Peyer's patch (tissue), 4 donors: ENCODE data around the gene ANGPTL4. TPM values are rescaled to one million over a fixed set of nuclear protein-coding genes. Genes with fewer than 3 reads are reported as not detected.
A peak's percentile ranks its signal among the peaks of the same experiment; 100 is the strongest.
"Not testable (repeated sequence)": the region's sequence is repeated elsewhere in the genome, so short reads cannot be mapped to it uniquely, and the experiment has no call there.

ENCODE experiments used
- DNase-seq, 3 donors: peaks; one replicate each; pipeline ENCODE4 v3.0.0-alpha.2; 2017 to 2019
- H3K27ac ChIP-seq, 4 donors: fragments of 200-600 bp; sonication (generic); one replicate each; pipeline ENCODE4 v1.5.1; 2016 to 2019
- H3K27me3 ChIP-seq, 2 donors: fragments of 200-600 bp; sonication (generic); one replicate each; pipeline ENCODE4 v1.5.1; 2019
- H3K36me3 ChIP-seq, 3 donors: fragments of 200-600 bp; sonication (generic); one replicate each; pipeline ENCODE4 v1.5.1; 2016 to 2019
- H3K4me1 ChIP-seq, 4 donors: fragments of 200-600 bp; sonication (generic); one replicate each; pipeline ENCODE4 v1.5.1; 2016 to 2019
- H3K4me3 ChIP-seq, 4 donors: fragments of 200-600 bp; sonication (generic); 1 replicate in 3 of 4; 2 replicates in 1 of 4; pipeline ENCODE4 v1.5.1; 2016 to 2019; ENCODE audit warnings: mild to moderate bottlenecking in 1 of 4
- H3K9me3 ChIP-seq, 4 donors: fragments of 200-600 bp; sonication (generic); one replicate each; pipeline ENCODE4 v1.5.1; 2016 to 2019; ENCODE audit warnings: mild to moderate bottlenecking in 1 of 4
- CTCF ChIP-seq, 6 experiments: fragments of 450-650 bp in 4 of 6; fragments of 200-600 bp in 2 of 6; sonication (generic) in 1 of 6; IDR thresholded peaks; one replicate each; pipeline ENCODE4 v1.5.1; 2017 to 2019; ENCODE audit warnings: antibody characterized with exemption in 6 of 6, mild to moderate bottlenecking in 3 of 6, moderate library complexity in 1 of 6
- POLR2A ChIP-seq, 2 donors: fragments of 450-650 bp; IDR thresholded peaks; one replicate each; pipeline ENCODE4 v1.5.1; 2017; ENCODE audit warnings: antibody characterized with exemption in 2 of 2, mild to moderate bottlenecking in 2 of 2, moderate library complexity in 2 of 2
- total RNA-seq, 4 donors: library from RNA; depleted of rRNA; stranded (reverse); fragments of >200 nt; gene quantifications; one replicate each; pipeline ENCODE4 v1.1.0, GENCODE V29; 2016

ANGPTL4 gene
- total RNA-seq, 4 donors from 2014 or later: 22.6 to 82.1 (median 29.9) TPM

- peaks cover 0 to 68% (median 0%) of the 10 kb centered on the region in 4 donors for H3K4me1 ChIP-seq
- H3K27ac ChIP-seq: peak overlapping the region; percentile 53 to 85 (median 65)
- peaks cover 0 to 6% (median 0%) of the 10 kb centered on the region in 3 donors for H3K36me3 ChIP-seq
- H3K9me3 ChIP-seq: no peaks in the 10 kb centered on the region
- peak overlapping the region in 2 of 4 donors; percentile 18 to 46 for H3K4me3 ChIP-seq
- no peaks in the 10 kb centered on the region for H3K27me3 ChIP-seq
- TF ChIP-seq CTCF (IDR thresholded peaks at IDR 0.05) (no peak), POLR2A (IDR thresholded peaks at IDR 0.05) (peak in 1 of 2 donors; percentile 10)
- DNase-seq: peak; percentile 41 to 84 (median 78)
Measured at GRCh38 chr19:8367327-8368001, 3.5 kb downstream of the ANGPTL4 start.

- peak overlapping the region in 2 of 4 donors; percentile 1 to 29 for H3K4me3 ChIP-seq
- H3K27ac ChIP-seq: peak overlapping the region in 2 of 4 donors; percentile 50 to 64
- no peaks in the 10 kb centered on the region for H3K9me3 ChIP-seq
- H3K4me1 ChIP-seq: peaks cover 0 to 39% (median 0%) of the 10 kb centered on the region in 4 donors
- no peak for TF ChIP-seq CTCF (IDR thresholded peaks at IDR 0.05)
- no peak for TF ChIP-seq POLR2A (IDR thresholded peaks at IDR 0.05)
- no peaks in the 10 kb centered on the region for H3K27me3 ChIP-seq
- peaks cover 0 to 15% (median 0%) of the 10 kb centered on the region in 3 donors for H3K36me3 ChIP-seq
- peak in 1 of 3 donors; percentile 34 for DNase-seq
Measured at GRCh38 chr19:8370176-8371010, 6.4 kb downstream of the ANGPTL4 start.

- DNase-seq: peak in 1 of 3 donors; percentile 53
- TF ChIP-seq CTCF (IDR thresholded peaks at IDR 0.05) (no peak), POLR2A (IDR thresholded peaks at IDR 0.05) (peak in 1 of 2 donors; percentile 18)
- Histone ChIP-seq H3K4me1 (peaks cover 0 to 34% (median 0%) of the 10 kb centered on the region in 4 donors), H3K27ac (peak overlapping the region in 2 of 4 donors; percentile 50 to 64), H3K27me3 (no peaks in the 10 kb centered on the region), H3K4me3 (peak overlapping the region in 2 of 4 donors; percentile 1 to 29), H3K9me3 (no peaks in the 10 kb centered on the region), H3K36me3 (peaks cover 0 to 15% (median 0%) of the 10 kb centered on the region in 3 donors)
Measured at GRCh38 chr19:8371011-8371804, 7.3 kb downstream of the ANGPTL4 start.

GRCh38 chr19:8373867-8374813 is 10.2 kb downstream of the ANGPTL4 start:
- Histone ChIP-seq H3K4me3 (no peak overlapping the region), H3K27ac (peak overlapping the region in 1 of 4 donors; percentile 25), H3K27me3 (no peaks in the 10 kb centered on the region), H3K9me3 (no peaks in the 10 kb centered on the region), H3K36me3 (peaks cover 0 to 9% (median 0%) of the 10 kb centered on the region in 3 donors), H3K4me1 (peaks cover 0 to 9% (median 0%) of the 10 kb centered on the region in 4 donors)
- peak in 2 of 3 donors; percentile 60 to 64 for DNase-seq
- no peak for TF ChIP-seq CTCF (IDR thresholded peaks at IDR 0.05)
- TF ChIP-seq POLR2A (IDR thresholded peaks at IDR 0.05): no peak

- not testable (repeated sequence) for H3K27ac ChIP-seq, H3K4me3 ChIP-seq, H3K27me3 ChIP-seq, H3K4me1 ChIP-seq, H3K9me3 ChIP-seq, H3K36me3 ChIP-seq
- DNase-seq: peak in 1 of 3 donors; percentile 6
Measured at GRCh38 chr19:8375766-8376165, 11.8 kb downstream of the ANGPTL4 start.

- H3K27ac ChIP-seq, H3K9me3 ChIP-seq, H3K36me3 ChIP-seq, H3K4me1 ChIP-seq, H3K27me3 ChIP-seq, DNase-seq, H3K4me3 ChIP-seq: not testable (repeated sequence)
Measured at GRCh38 chr19:8376373-8376974, 12.5 kb downstream of the ANGPTL4 start.
